Subcutaneous adipose tissue (tissue), 4 donors: ENCODE results near the gene MYOG. TPM values are rescaled to one million over a fixed set of nuclear protein-coding genes. Genes with fewer than 3 reads are reported as not detected.

Source experiments
- total RNA-seq, 4 donors: library from RNA; depleted of rRNA; stranded (reverse); fragments of >200 nt; gene quantifications; one replicate each; pipeline ENCODE4 v1.1.0, GENCODE V29; 2016
- TF ChIP-seq, protein P1 (sequence below): fragments of 450-650 bp; IDR thresholded peaks from one replicate; pipeline ENCODE4 v1.5.1; 2016; ENCODE audit warnings: low read depth, mild to moderate bottlenecking, control low read depth, antibody characterized with exemption, moderate library complexity

Gene MYOG
- total RNA-seq, 4 donors from 2014 or later, result not detected

- TF ChIP-seq, protein P1, sequence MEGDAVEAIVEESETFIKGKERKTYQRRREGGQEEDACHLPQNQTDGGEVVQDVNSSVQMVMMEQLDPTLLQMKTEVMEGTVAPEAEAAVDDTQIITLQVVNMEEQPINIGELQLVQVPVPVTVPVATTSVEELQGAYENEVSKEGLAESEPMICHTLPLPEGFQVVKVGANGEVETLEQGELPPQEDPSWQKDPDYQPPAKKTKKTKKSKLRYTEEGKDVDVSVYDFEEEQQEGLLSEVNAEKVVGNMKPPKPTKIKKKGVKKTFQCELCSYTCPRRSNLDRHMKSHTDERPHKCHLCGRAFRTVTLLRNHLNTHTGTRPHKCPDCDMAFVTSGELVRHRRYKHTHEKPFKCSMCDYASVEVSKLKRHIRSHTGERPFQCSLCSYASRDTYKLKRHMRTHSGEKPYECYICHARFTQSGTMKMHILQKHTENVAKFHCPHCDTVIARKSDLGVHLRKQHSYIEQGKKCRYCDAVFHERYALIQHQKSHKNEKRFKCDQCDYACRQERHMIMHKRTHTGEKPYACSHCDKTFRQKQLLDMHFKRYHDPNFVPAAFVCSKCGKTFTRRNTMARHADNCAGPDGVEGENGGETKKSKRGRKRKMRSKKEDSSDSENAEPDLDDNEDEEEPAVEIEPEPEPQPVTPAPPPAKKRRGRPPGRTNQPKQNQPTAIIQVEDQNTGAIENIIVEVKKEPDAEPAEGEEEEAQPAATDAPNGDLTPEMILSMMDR, result no peak
These were observed 36.3 kb upstream of the MYOG start for GRCh38 chr1:203122159-203122558.

- TF ChIP-seq, protein P1, result no peak
These were observed 35.6 kb upstream of the MYOG start for GRCh38 chr1:203121186-203122015.

GRCh38 chr1:203120325-203121153 is 34.7 kb upstream of the MYOG start:
- TF ChIP-seq, protein P1, result no peak

GRCh38 chr1:203117611-203118575 is 32.1 kb upstream of the MYOG start:
- TF ChIP-seq, protein P1, result no peak

- TF ChIP-seq, protein P1, result no peak
These were observed 30.4 kb upstream of the MYOG start for GRCh38 chr1:203116091-203116820.

GRCh38 chr1:203114202-203114601 is 28.4 kb upstream of the MYOG start:
- TF ChIP-seq, protein P1, result no peak
